HepG2 (cell line): ENCODE results near the gene NEURL2. TPM values are rescaled to one million over a fixed set of nuclear protein-coding genes. Genes with fewer than 3 reads are reported as not detected.
A peak's percentile ranks its signal among the peaks of the same experiment; 100 is the strongest.

Source experiments
- ATAC-seq: fragments of 200-7000 bp; cut with Tn5 transposase; 3 replicates; pipeline ENCODE4 v1.9.1; 2020; ENCODE audit warnings: mild to moderate bottlenecking, moderate library complexity
- BruUV-seq: library from RNA; stranded (reverse); fragments of 400-500 nt; replicated peaks from 2 replicates; lab custom pipeline; 2021; lab: Mats Ljungman, UMichigan
- CTCF ChIA-PET: fragments of 300-600 bp; formaldehyde crosslinking; extraction: SDS; loops from one replicate; lab custom pipeline; 2021; ENCODE audit warnings: low total read pairs, inconsistent platforms, low intra/inter-chr PET ratio; lab: Yijun Ruan, JAX
- POLR2A ChIA-PET: fragments of 350-600 bp; sonication (Branson Sonifier 250); formaldehyde crosslinking; loops from one replicate; lab custom pipeline; 2020; ENCODE audit warnings: antibody characterized with exemption, inconsistent platforms; lab: Yijun Ruan, JAX
- DNase-seq: peaks from one replicate; pipeline ENCODE4 v3.0.0-alpha.2; 2015; ENCODE audit warnings: low spot score
- FAIRE-seq: peaks from 3 replicates; lab custom pipeline; 2011; peaks lifted over from hg19 to GRCh38; lab: Jason Lieb, UNC
- H2AFZ ChIP-seq: one replicate; pipeline ENCODE4 v1.6.1; 2011; ENCODE audit warnings: low read length, inconsistent platforms
- H3K27ac ChIP-seq: fragments of 300-600 bp; 3 replicates; pipeline ENCODE4 v1.8.0; 2011; ENCODE audit warnings: mixed run types, mild to moderate bottlenecking, mixed read lengths, low read length, inconsistent platforms; ENCODE audit not compliant: insufficient read depth; ENCODE audit errors: extremely low read length
- H3K27me3 ChIP-seq, 2 experiments: fragments of 200-600 bp in 1 of 2; 2 replicates in 1 of 2; 3 replicates in 1 of 2; pipeline versions ENCODE4 v1.6.0 to v1.8.0; 2011; ENCODE audit warnings: low read length in 2 of 2, mild to moderate bottlenecking in 2 of 2, moderate library complexity in 2 of 2, inconsistent platforms in 1 of 2; ENCODE audit not compliant: insufficient read depth in 2 of 2, control insufficient read depth in 1 of 2
- H3K36me3 ChIP-seq, 2 experiments: fragments of 200-600 bp in 1 of 2; replicated peaks in 1 of 2; 2 replicates in 1 of 2; 3 replicates in 1 of 2; pipeline versions ENCODE4 v1.5.1 to v1.8.0; 2011; ENCODE audit warnings: low read length in 2 of 2, inconsistent platforms in 1 of 2; ENCODE audit not compliant: insufficient read depth in 2 of 2, control insufficient read depth in 1 of 2
- H3K4me1 ChIP-seq: 2 replicates; pipeline ENCODE4 v1.5.1; 2012; ENCODE audit warnings: low read length, inconsistent platforms; ENCODE audit not compliant: insufficient read depth
- H3K4me2 ChIP-seq: 2 replicates; pipeline ENCODE4 v1.6.0; 2011; ENCODE audit warnings: low read depth, low read length, inconsistent platforms
- H3K4me3 ChIP-seq, 3 experiments: fragments of 200-600 bp in 1 of 3; sonication (generic), shearing (Covaris generic) in 1 of 3; replicated peaks in 1 of 3; 2 replicates each; pipeline ENCODE4 v1.5.1; 2011 to 2016; ENCODE audit warnings: low read length in 3 of 3, inconsistent platforms in 2 of 3, low read depth in 2 of 3, mild to moderate bottlenecking in 2 of 3, control low read depth in 1 of 3, mixed read lengths in 1 of 3; ENCODE audit not compliant: insufficient read depth in 1 of 3
- H3K79me2 ChIP-seq: one replicate; pipeline ENCODE4 v1.6.1; 2011; ENCODE audit warnings: low read length, inconsistent platforms; ENCODE audit not compliant: insufficient read depth
- H3K9ac ChIP-seq: 2 replicates; pipeline ENCODE4 v1.6.0; 2011; ENCODE audit warnings: mild to moderate bottlenecking, low read depth, low read length, inconsistent platforms; ENCODE audit not compliant: insufficient read depth
- H3K9me3 ChIP-seq: 2 replicates; pipeline ENCODE4 v1.5.1; 2012; ENCODE audit warnings: mild to moderate bottlenecking, low read length
- H4K20me1 ChIP-seq: 2 replicates; pipeline ENCODE4 v1.6.0; 2011; ENCODE audit warnings: inconsistent platforms, mild to moderate bottlenecking, low read length, moderate library complexity; ENCODE audit not compliant: insufficient read depth
- AGO2 ChIP-seq: fragments of 200-400 bp; formaldehyde crosslinking; optimal IDR thresholded peaks from 2 replicates; pipeline ENCODE3; 2017; ENCODE audit warnings: mild to moderate bottlenecking, low read depth, low read length, moderate library complexity
- ELK4 ChIP-seq: sonication (generic); formaldehyde crosslinking; IDR thresholded peaks from 2 replicates; pipeline ENCODE4 v1.9.0; 2021; ENCODE audit warnings: missing genetic modification reagents, borderline replicate concordance
- FOSL1 ChIP-seq: sonication (generic); formaldehyde crosslinking; IDR thresholded peaks from 2 replicates; pipeline ENCODE4 v1.9.0; 2021; ENCODE audit warnings: missing genetic modification reagents, borderline replicate concordance
- ISX ChIP-seq: sonication (generic); formaldehyde crosslinking; conservative IDR thresholded peaks from 2 replicates; pipeline ENCODE4 v1.5.0; 2020; ENCODE audit warnings: missing genetic modification reagents
- KDM1A ChIP-seq: IDR thresholded peaks from 2 replicates; pipeline ENCODE4 v1.6.1; 2016; ENCODE audit warnings: missing compliant biosample characterization
- PTBP1 ChIP-seq: fragments of 200-400 bp; formaldehyde crosslinking; IDR thresholded peaks from 2 replicates; pipeline ENCODE4 v1.6.1; 2018; ENCODE audit warnings: low read length, low read depth; ENCODE audit not compliant: poor library complexity, severe bottlenecking
- RBAK ChIP-seq: sonication (generic); formaldehyde crosslinking; IDR thresholded peaks from 2 replicates; pipeline ENCODE4 v1.5.1; 2020; ENCODE audit warnings: mild to moderate bottlenecking, missing genetic modification reagents
- SAP130 ChIP-seq: IDR thresholded peaks from 2 replicates; pipeline ENCODE4 v1.6.1; 2016; ENCODE audit warnings: low read depth
- SP4 ChIP-seq: sonication (generic); formaldehyde crosslinking; IDR thresholded peaks from 2 replicates; pipeline ENCODE4 v1.8.1; 2023; ENCODE audit warnings: mild to moderate bottlenecking, missing genetic modification reagents
- ZFP90 ChIP-seq: sonication (generic); formaldehyde crosslinking; IDR thresholded peaks from 2 replicates; pipeline ENCODE4 v1.8.0; 2022; ENCODE audit warnings: missing genetic modification reagents, mild to moderate bottlenecking, inconsistent platforms, borderline replicate concordance
- ZNF224 ChIP-seq: sonication (generic); formaldehyde crosslinking; IDR thresholded peaks from 2 replicates; pipeline ENCODE4 v1.5.0; 2020; ENCODE audit warnings: mild to moderate bottlenecking, missing genetic modification reagents
- ZNF512B ChIP-seq: sonication (generic); formaldehyde crosslinking; IDR thresholded peaks from 2 replicates; pipeline ENCODE4 v1.5.1; 2020; ENCODE audit warnings: missing genetic modification reagents, mild to moderate bottlenecking, borderline replicate concordance
- ZZZ3 ChIP-seq: sonication (generic); formaldehyde crosslinking; IDR thresholded peaks from 2 replicates; pipeline ENCODE4 v1.4.0; 2020; ENCODE audit warnings: missing genetic modification reagents, mild to moderate bottlenecking, borderline replicate concordance
- WGBS: methylation state at CpG from one replicate; pipeline ENCODE4 v1.1.6; 2017; ENCODE audit warnings: low lambda C conversion rate; 5-methylcytosine and 5-hydroxymethylcytosine counted together
- in situ Hi-C: cut with HindIII; loops from 2 replicates; pipeline ENCODE4 v1.10.0; 2017; ENCODE audit warnings: low pct_unique_long_range_greater_than_20kb; ENCODE audit not compliant: extremely low pct_ligation_motif_present
- intact Hi-C: fragments of 100-400 bp; cut with micrococcal nuclease; formaldehyde crosslinking; loops from one replicate; pipeline ENCODE4 v1.10.0; 2022; ENCODE audit not compliant: unreplicated experiment
- polyA plus RNA-seq, 8 experiments: library from polyadenylated mRNA; depleted of rRNA in 3 of 8; stranded (reverse) in 7 of 8; unstranded in 1 of 8; fragments of >200 nt; fragmentation: Illumina TruSeq in 4 of 8; extraction: Trizol in 4 of 8; gene quantifications; 2 replicates each; pipeline versions ENCODE4 v1.2.1 to v1.2.3, GENCODE V29; 2011 to 2016; ENCODE audit warnings: low read depth in 4 of 8, missing spikeins in 1 of 8, mixed read lengths in 1 of 8; ENCODE audit not compliant: insufficient read depth in 1 of 8
- total RNA-seq, 5 experiments: library from RNA; depleted of rRNA; stranded (reverse); fragments of >200 nt; fragmentation: Illumina TruSeq; extraction: Trizol; gene quantifications; 2 replicates each; pipeline ENCODE4 v1.2.3, GENCODE V29; 2016; ENCODE audit warnings: low read depth in 1 of 5
- TF ChIP-seq, protein P1 (sequence below): sonication (generic); formaldehyde crosslinking; IDR thresholded peaks from 2 replicates; pipeline ENCODE4 v1.8.0; 2022; ENCODE audit warnings: mild to moderate bottlenecking, missing genetic modification reagents, borderline replicate concordance

NEURL2 gene
- total and polyA plus RNA-seq, 2 of the 13 experiments (the other 11 are each of a cell fraction or from before 2014, with no cell fraction given), result 7.2 to 9.7 TPM

DNA sequence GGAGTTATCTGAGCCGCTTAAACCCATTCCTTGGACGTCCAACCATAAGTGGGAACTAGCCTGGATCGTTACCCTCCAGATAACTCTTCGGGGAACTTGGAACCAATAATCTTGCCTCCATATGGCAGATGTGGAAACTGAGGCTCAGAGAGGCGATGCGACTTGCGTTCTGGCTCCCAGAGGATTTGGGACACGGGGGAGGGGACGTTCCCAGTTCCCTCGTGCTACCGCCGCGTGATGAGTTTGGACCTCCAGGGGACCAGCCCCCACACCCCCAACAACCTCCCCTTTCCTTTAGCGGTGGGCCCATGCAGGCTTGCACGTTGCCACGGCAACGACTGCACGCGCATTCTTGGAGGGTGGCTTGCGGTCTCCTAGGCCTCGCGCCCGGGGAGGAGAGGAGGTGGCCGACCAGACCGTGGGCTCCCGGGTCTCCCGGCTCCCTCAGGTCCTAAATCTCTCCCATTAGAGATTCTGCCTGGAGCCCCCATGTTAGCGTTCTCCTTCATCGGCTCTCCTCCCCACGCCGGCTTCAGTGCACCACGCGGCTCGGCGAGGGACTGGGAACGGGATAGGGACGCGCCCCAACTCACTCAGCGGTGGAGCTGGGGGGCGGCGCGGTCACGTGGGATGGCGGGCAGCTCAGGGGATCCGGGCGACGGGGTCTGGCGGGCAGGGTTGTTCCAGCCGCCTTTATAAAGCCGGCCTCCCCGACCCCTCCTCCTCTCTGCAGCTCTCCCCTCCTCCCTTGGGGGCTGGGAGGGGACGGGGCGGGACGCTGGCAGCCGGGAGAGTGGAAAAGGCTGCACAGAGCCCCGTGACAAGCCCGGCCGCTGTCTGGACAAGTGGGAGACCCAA lies 20.7 kb upstream of the NEURL2 start, which contains the start of gene PLTP:
Gene PLTP, minus strand, starts transcription at position 670 of the 858 bp plus-strand sequence. CDS start 703 bp downstream, outside the sequence.
- Histone ChIP-seq H3K4me3 (peak within 1 kb of the TSS; percentile 29 to 66 (median 56)), H3K27ac (no peak within 1 kb of the TSS), H3K27me3 (peaks cover 0 to 8% of the 10 kb centered on the region in 2 experiments; a peak in 3 of 5 replicates), H2AFZ (no peak within 1 kb of the TSS), H3K4me1 (peaks cover 51% of the 10 kb centered on the region), H3K79me2 (no peaks in the 10 kb centered on the region), H3K9me3 (no peaks in the 10 kb centered on the region), H3K4me2 (peak within 1 kb of the TSS; percentile 71), H3K9ac (peak within 1 kb of the TSS; percentile 46), H4K20me1 (no peaks in the 10 kb centered on the region), H3K36me3 (no peaks in the 10 kb centered on the region)
- DNase-seq (no peak), ATAC-seq (peak; percentile 28), FAIRE-seq (no peak)
- 47% methylated on average over 45 of the region's 58 CpGs for WGBS
- CTCF ChIA-PET, result no interaction called here
- intact Hi-C loops (no loop called here), in situ Hi-C loops (no loop called here)
- POLR2A ChIA-PET, result interaction anchor here (0.7 to 8.8 kb wide), 7 partner anchors 8 to 48 kb away, joined by 3 to 164 read pairs (median 5); partner anchors contain the start of genes CTSA, NEURL2 and PCIF1
- BruUV-seq, result TSS peak; percentile 75
- TF ChIP-seq, protein P1, sequence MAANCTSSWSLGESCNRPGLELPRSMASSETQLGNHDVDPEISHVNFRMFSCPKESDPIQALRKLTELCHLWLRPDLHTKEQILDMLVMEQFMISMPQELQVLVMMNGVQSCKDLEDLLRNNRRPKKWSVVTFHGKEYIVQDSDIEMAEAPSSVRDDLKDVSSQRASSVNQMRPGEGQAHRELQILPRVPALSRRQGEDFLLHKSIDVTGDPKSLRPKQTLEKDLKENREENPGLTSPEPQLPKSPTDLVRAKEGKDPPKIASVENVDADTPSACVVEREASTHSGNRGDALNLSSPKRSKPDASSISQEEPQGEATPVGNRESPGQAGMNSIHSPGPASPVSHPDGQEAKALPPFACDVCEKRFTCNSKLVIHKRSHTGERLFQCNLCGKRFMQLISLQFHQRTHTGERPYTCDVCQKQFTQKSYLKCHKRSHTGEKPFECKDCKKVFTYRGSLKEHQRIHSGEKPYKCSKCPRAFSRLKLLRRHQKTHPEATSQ (CRISPR knock-in tag), result no peak
- peak; percentile 83 for TF ChIP-seq PTBP1
- no peak for TF ChIP-seq ISX
- TF ChIP-seq ZFP90 (CRISPR knock-in tag), result 0 out of 2 replicates have a peak, but pooled peaks have one; percentile 16
- TF ChIP-seq ZZZ3 (CRISPR knock-in tag), result peak; percentile 90
- TF ChIP-seq ZNF224 (CRISPR knock-in tag), result no peak
- peak; percentile 50 for TF ChIP-seq SAP130 (CRISPR knock-in tag)
- TF ChIP-seq RBAK (CRISPR knock-in tag), result 0 out of 2 replicates have a peak, but pooled peaks have one; percentile 19
- TF ChIP-seq KDM1A (CRISPR knock-in tag), result no peak
- peak; percentile 93 for TF ChIP-seq ZNF512B (CRISPR knock-in tag)
- TF ChIP-seq ELK4 (CRISPR knock-in tag), result no peak
- TF ChIP-seq SP4, result 0 out of 2 replicates have a peak, but pooled peaks have one; percentile 62
- no peak for TF ChIP-seq FOSL1 (CRISPR knock-in tag)
- peak; percentile 25 for TF ChIP-seq AGO2
